Cardiac ventricle fibroblast (primary cell): Measurements from ENCODE around the gene RAPGEF4. TPM values are rescaled to one million over a fixed set of nuclear protein-coding genes. Genes with fewer than 3 reads are reported as not detected.

Source experiments
- total RNA-seq: library from RNA; depleted of rRNA; stranded (reverse); fragments of >200 nt; gene quantifications from 2 replicates; pipeline ENCODE4 v1.2.3, GENCODE V29; 2015

The RAPGEF4 gene
- 4.7 and 12.2 TPM in 2 replicates for total RNA-seq

GRCh38 chr2:172735582-172736423, at the start of gene RAPGEF4:
RAPGEF4 (plus strand) TSS chr2:172735845; CDS start chr2:172735984, 139 bp downstream.

GRCh38 chr2:173075781-173076580, 340.3 kb downstream of the RAPGEF4 start, which contains the start of gene MAP3K20:
MAP3K20 (plus strand) TSS chr2:173075846; CDS start chr2:173091032, 15,186 bp downstream.

Other genes starting within 250 kb of the RAPGEF4 start
- gene PDK1, start 179.8 kb upstream of the RAPGEF4 start, total RNA-seq = 19.4 and 40.1 TPM in 2 replicates